NCI-H1417 treated with DMSO at 0.1 percent for 48 hours (cell line): ENCODE measurements around the gene ARHGAP24.

Experiments used
- DNase-seq: peaks from one replicate; lab custom pipeline; 2025; lab: John Stamatoyannopoulos, UW

The ARHGAP24 gene

GRCh38 chr4:85778632-85779131, 303.7 kb downstream of the ARHGAP24 start:
- DNase-seq, result no peak

- no peak for DNase-seq
Observed at GRCh38 chr4:85779165-85779564, 304.2 kb downstream of the ARHGAP24 start.

GRCh38 chr4:85780664-85781063, 305.7 kb downstream of the ARHGAP24 start:
- DNase-seq, result no peak

- no peak for DNase-seq
Observed at GRCh38 chr4:85783483-85783882, 308.5 kb downstream of the ARHGAP24 start.

- DNase-seq, result no peak
Observed at GRCh38 chr4:85783900-85784299, 308.9 kb downstream of the ARHGAP24 start.

- DNase-seq, result no peak
Observed at GRCh38 chr4:85784348-85784747, 309.4 kb downstream of the ARHGAP24 start.

- no peak for DNase-seq
Observed at GRCh38 chr4:85784947-85785346, 310.0 kb downstream of the ARHGAP24 start.

GRCh38 chr4:85787133-85787532, 312.2 kb downstream of the ARHGAP24 start:
- DNase-seq, result no peak

- DNase-seq, result no peak
Observed at GRCh38 chr4:85788604-85789003, 313.7 kb downstream of the ARHGAP24 start.

GRCh38 chr4:85789241-85789640, 314.3 kb downstream of the ARHGAP24 start:
- DNase-seq, result no peak

- DNase-seq, result no peak
Observed at GRCh38 chr4:85790582-85790981, 315.6 kb downstream of the ARHGAP24 start.

- no peak for DNase-seq
Observed at GRCh38 chr4:85792376-85793232, 317.7 kb downstream of the ARHGAP24 start.

- no peak for DNase-seq
Observed at GRCh38 chr4:85793233-85793585, 318.3 kb downstream of the ARHGAP24 start.

GRCh38 chr4:85798012-85798770, 323.2 kb downstream of the ARHGAP24 start:
- DNase-seq, result no peak

- DNase-seq, result no peak
Observed at GRCh38 chr4:85803856-85804255, 328.9 kb downstream of the ARHGAP24 start.

GRCh38 chr4:85805891-85806290, 330.9 kb downstream of the ARHGAP24 start:
- no peak for DNase-seq

- no peak for DNase-seq
Observed at GRCh38 chr4:85806334-85806733, 331.4 kb downstream of the ARHGAP24 start.

GRCh38 chr4:85807247-85807950, 332.4 kb downstream of the ARHGAP24 start:
- DNase-seq, result no peak

- DNase-seq, result no peak
Observed at GRCh38 chr4:85808104-85808503, 333.2 kb downstream of the ARHGAP24 start.

- DNase-seq, result no peak
Observed at GRCh38 chr4:85808864-85809263, 333.9 kb downstream of the ARHGAP24 start.

GRCh38 chr4:85812776-85813175, 337.8 kb downstream of the ARHGAP24 start:
- no peak for DNase-seq

GRCh38 chr4:85815796-85816459, 341.0 kb downstream of the ARHGAP24 start:
- no peak for DNase-seq
